ENCODE results near the gene FOXJ3. TPM values are rescaled to one million over a fixed set of nuclear protein-coding genes. Genes with fewer than 3 reads are reported as not detected.

FOXJ3 gene
- total and polyA plus RNA-seq, 2 donors from 2014 or later = 11.8 to 45.5 TPM

- Histone ChIP-seq H3K9me3 (ENCODE audit: control insufficient read depth in 2 of 3, insufficient read depth in 1 of 3, low read length in 3 of 3) (no peaks in the 10 kb centered on the region), H3K4me3 (ENCODE audit: low read length in 3 of 3) (no peak overlapping the region), H3K27ac (ENCODE audit: low read depth in 2 of 2, low read length in 2 of 2) (no peak overlapping the region), H3K9ac (ENCODE audit: low read length in 3 of 3) (no peak overlapping the region), H3K36me3 (ENCODE audit: control insufficient read depth in 2 of 3, insufficient read depth in 3 of 3, low read length in 3 of 3) (no peaks in the 10 kb centered on the region), H3K27me3 (ENCODE audit: control insufficient read depth, insufficient read depth, low read length) (no peaks in the 10 kb centered on the region), H3K4me1 (ENCODE audit: control insufficient read depth in 2 of 3, insufficient read depth in 2 of 3, low read depth in 1 of 3, low read length in 3 of 3) (peaks cover 0 to 14% (median 9%) of the 10 kb centered on the region in 3 donors)
- no peak for FAIRE-seq
- no peak for DNase-seq
- intact Hi-C loops (cut with DNase I) = no loop called here
- TF ChIP-seq, protein P1, sequence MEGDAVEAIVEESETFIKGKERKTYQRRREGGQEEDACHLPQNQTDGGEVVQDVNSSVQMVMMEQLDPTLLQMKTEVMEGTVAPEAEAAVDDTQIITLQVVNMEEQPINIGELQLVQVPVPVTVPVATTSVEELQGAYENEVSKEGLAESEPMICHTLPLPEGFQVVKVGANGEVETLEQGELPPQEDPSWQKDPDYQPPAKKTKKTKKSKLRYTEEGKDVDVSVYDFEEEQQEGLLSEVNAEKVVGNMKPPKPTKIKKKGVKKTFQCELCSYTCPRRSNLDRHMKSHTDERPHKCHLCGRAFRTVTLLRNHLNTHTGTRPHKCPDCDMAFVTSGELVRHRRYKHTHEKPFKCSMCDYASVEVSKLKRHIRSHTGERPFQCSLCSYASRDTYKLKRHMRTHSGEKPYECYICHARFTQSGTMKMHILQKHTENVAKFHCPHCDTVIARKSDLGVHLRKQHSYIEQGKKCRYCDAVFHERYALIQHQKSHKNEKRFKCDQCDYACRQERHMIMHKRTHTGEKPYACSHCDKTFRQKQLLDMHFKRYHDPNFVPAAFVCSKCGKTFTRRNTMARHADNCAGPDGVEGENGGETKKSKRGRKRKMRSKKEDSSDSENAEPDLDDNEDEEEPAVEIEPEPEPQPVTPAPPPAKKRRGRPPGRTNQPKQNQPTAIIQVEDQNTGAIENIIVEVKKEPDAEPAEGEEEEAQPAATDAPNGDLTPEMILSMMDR (IDR thresholded peaks at IDR 0.05; ENCODE audit: borderline replicate concordance, extremely low read depth, insufficient read depth) = no peak
Observed at GRCh38 chr1:42319128-42319851, 15.7 kb downstream of the FOXJ3 start.

DNA sequence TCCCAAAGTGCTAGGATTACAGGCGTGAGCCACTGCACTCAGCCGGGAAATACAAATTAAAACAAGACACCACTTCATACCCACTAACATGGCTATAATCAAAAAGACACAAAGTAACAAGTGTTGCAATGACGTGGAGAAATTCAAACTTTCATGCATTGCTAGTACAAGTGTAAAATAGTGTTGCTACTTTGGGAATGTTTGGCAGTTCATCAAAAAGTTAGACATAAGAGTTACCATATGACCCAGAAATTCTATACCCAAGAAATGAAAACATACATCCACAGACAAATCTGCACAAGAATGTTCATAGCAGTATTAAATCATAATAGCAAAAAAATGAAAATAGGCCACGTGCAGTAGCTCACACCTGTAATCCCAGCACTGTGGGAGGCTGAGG, 16.4 kb downstream of the FOXJ3 start:
- FAIRE-seq = no peak
- H3K27ac ChIP-seq (ENCODE audit: low read depth in 2 of 2, low read length in 2 of 2) = no peak overlapping the region
- intact Hi-C loops (cut with DNase I) = no loop called here
- H3K9me3 ChIP-seq (ENCODE audit: control insufficient read depth in 2 of 3, insufficient read depth in 1 of 3, low read length in 3 of 3) = no peaks in the 10 kb centered on the region
- DNase-seq = no peak
- no peaks in the 10 kb centered on the region for H3K36me3 ChIP-seq (ENCODE audit: control insufficient read depth in 2 of 3, insufficient read depth in 3 of 3, low read length in 3 of 3)
- no peaks in the 10 kb centered on the region for H3K27me3 ChIP-seq (ENCODE audit: control insufficient read depth, insufficient read depth, low read length)
- H3K4me3 ChIP-seq (ENCODE audit: low read length in 3 of 3) = no peak overlapping the region
- H3K9ac ChIP-seq (ENCODE audit: low read length in 3 of 3) = no peak overlapping the region
- peaks cover 0 to 14% (median 11%) of the 10 kb centered on the region in 3 donors for H3K4me1 ChIP-seq (ENCODE audit: control insufficient read depth in 2 of 3, insufficient read depth in 2 of 3, low read depth in 1 of 3, low read length in 3 of 3)
- TF ChIP-seq, protein P1 (IDR thresholded peaks at IDR 0.05; ENCODE audit: borderline replicate concordance, extremely low read depth, insufficient read depth) = no peak

- peaks cover 0 to 18% (median 16%) of the 10 kb centered on the region in 3 donors for H3K4me1 ChIP-seq (ENCODE audit: control insufficient read depth in 2 of 3, insufficient read depth in 2 of 3, low read depth in 1 of 3, low read length in 3 of 3)
- FAIRE-seq (no peak), DNase-seq (no peak)
- intact Hi-C loops (cut with DNase I) = no loop called here
- H3K27me3 ChIP-seq (ENCODE audit: control insufficient read depth, insufficient read depth, low read length) = no peaks in the 10 kb centered on the region
- H3K9me3 ChIP-seq (ENCODE audit: control insufficient read depth in 2 of 3, insufficient read depth in 1 of 3, low read length in 3 of 3) = no peaks in the 10 kb centered on the region
- H3K27ac ChIP-seq (ENCODE audit: low read depth in 2 of 2, low read length in 2 of 2) = no peak overlapping the region
- TF ChIP-seq, protein P1 (IDR thresholded peaks at IDR 0.05; ENCODE audit: borderline replicate concordance, extremely low read depth, insufficient read depth) = no peak
- no peaks in the 10 kb centered on the region for H3K36me3 ChIP-seq (ENCODE audit: control insufficient read depth in 2 of 3, insufficient read depth in 3 of 3, low read length in 3 of 3)
- no peak overlapping the region for H3K9ac ChIP-seq (ENCODE audit: low read length in 3 of 3)
- no peak overlapping the region for H3K4me3 ChIP-seq (ENCODE audit: low read length in 3 of 3)
Observed at GRCh38 chr1:42317308-42317707, 17.7 kb downstream of the FOXJ3 start.
